ENCODE measurements around the gene TUBA3D. TPM values are rescaled to one million over a fixed set of nuclear protein-coding genes. Genes with fewer than 3 reads are reported as not detected.

The TUBA3D gene
- total and polyA plus RNA-seq, 2 of the 13 experiments (the other 11 are each of a cell fraction or from before 2014, with no cell fraction given), result not detected

GRCh38 chr2:131492418-131493198 lies 16.7 kb downstream of the TUBA3D start (continued):
- peak; percentile 39; the same call in 1 of the 2 replicates for TF ChIP-seq FOXO1 (CRISPR knock-in tag; IDR thresholded peaks at IDR 0.05)
- peak; percentile 85 for TF ChIP-seq KMT2B (CRISPR knock-in tag; IDR thresholded peaks at IDR 0.05)
- TF ChIP-seq HNF1B (CRISPR knock-in tag; IDR thresholded peaks at IDR 0.05), result peak; percentile 76
- peak; percentile 60; the same call in 1 of the 2 replicates for TF ChIP-seq DZIP1 (CRISPR knock-in tag; IDR thresholded peaks at IDR 0.05)
- TF ChIP-seq THAP8 (CRISPR knock-in tag; IDR thresholded peaks at IDR 0.05; ENCODE audit: borderline replicate concordance), result peak; percentile 86; the same call in 1 of the 2 replicates
- TF ChIP-seq ZNF883 (CRISPR knock-in tag; IDR thresholded peaks at IDR 0.05; ENCODE audit: not compliant biosample characterization), result peak; percentile 19
- TF ChIP-seq ZNF784 (CRISPR knock-in tag; IDR thresholded peaks at IDR 0.05; ENCODE audit: borderline replicate concordance), result peak; percentile 73; the same call in 1 of the 2 replicates
- TF ChIP-seq, protein P1, sequence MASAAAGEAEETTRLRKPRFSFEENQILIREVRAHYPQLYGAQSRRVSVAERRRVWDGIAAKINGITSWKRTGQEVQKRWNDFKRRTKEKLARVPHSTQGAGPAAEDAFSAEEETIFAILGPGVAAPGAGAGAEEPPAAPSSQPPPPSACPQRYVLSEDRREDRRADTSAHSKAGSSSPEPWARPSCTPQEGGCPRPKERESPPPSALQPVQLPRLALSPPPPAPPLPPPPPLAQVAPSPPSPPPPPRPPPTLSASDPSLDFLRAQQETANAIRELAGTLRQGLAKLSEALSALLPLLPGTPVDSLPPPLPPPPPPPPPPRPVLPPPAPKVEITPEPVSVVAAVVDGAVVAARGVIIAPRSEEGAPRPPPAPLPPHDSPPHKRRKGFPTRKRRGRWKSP (CRISPR knock-in tag; IDR thresholded peaks at IDR 0.05), result peak; percentile 85
- peak; percentile 92; the same call in 1 of the 2 replicates for TF ChIP-seq ZNF747 (CRISPR knock-in tag; IDR thresholded peaks at IDR 0.05; ENCODE audit: borderline replicate concordance)
- peak; percentile 69 for TF ChIP-seq POLR2G (IDR thresholded peaks at IDR 0.05; ENCODE audit: low read depth, low read length)
- no peak for TF ChIP-seq SKI (IDR thresholded peaks at IDR 0.05; ENCODE audit: partially characterized antibody)
- peak; percentile 97 for TF ChIP-seq HNRNPL (IDR thresholded peaks at IDR 0.05; ENCODE audit: low read depth, low read length)
- peak; percentile 29; the same call in 1 of the 2 replicates for TF ChIP-seq MIER3 (CRISPR knock-in tag; IDR thresholded peaks at IDR 0.05; ENCODE audit: borderline replicate concordance)
- TF ChIP-seq, protein P2, sequence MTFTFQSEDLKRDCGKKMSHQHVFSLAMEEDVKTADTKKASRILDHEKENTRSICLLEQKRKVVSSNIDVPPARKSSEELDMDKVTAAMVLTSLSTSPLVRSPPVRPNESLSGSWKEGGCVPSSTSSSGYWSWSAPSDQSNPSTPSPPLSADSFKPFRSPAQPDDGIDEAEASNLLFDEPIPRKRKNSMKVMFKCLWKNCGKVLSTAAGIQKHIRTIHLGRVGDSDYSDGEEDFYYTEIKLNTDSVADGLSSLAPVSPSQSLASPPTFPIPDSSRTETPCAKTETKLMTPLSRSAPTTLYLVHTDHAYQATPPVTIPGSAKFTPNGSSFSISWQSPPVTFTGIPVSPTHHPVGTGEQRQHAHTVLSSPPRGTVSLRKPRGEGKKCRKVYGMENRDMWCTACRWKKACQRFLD (CRISPR knock-in tag; IDR thresholded peaks at IDR 0.05; ENCODE audit: borderline replicate concordance), result peak; percentile 72
- TF ChIP-seq FOSL1 (CRISPR knock-in tag; IDR thresholded peaks at IDR 0.05; ENCODE audit: borderline replicate concordance), result no peak

Data from HepG2 (cell line).